Loucy (cell line): Measurements from ENCODE around the gene CHIA.

Source experiments
- H2AFZ ChIP-seq: fragments of 200-600 bp; sonication (generic); 2 replicates; pipeline ENCODE4 v1.6.0; 2016; ENCODE audit warnings: antibody characterized with exemption, mild to moderate bottlenecking, low read length, moderate library complexity
- H3F3A ChIP-seq: fragments of 200-600 bp; 2 replicates; pipeline ENCODE4 v1.6.0; 2016; ENCODE audit warnings: antibody characterized with exemption, low read depth, mild to moderate bottlenecking
- H3K27me3 ChIP-seq: fragments of 200-600 bp; sonication (generic); 2 replicates; pipeline ENCODE4 v1.6.1; 2014; ENCODE audit warnings: low read length, mild to moderate bottlenecking; ENCODE audit not compliant: insufficient read depth, poor library complexity, severe bottlenecking
- H3K36me3 ChIP-seq: fragments of 200-600 bp; sonication (generic); 2 replicates; pipeline ENCODE4 v1.6.1; 2016; ENCODE audit warnings: low read length; ENCODE audit not compliant: insufficient read depth
- H3K4me1 ChIP-seq: fragments of 200-600 bp; sonication (generic); 2 replicates; pipeline ENCODE4 v1.5.1; 2014; ENCODE audit warnings: low read length, mild to moderate bottlenecking; ENCODE audit not compliant: insufficient read depth, poor library complexity, severe bottlenecking
- H3K4me2 ChIP-seq: fragments of 200-600 bp; sonication (generic); 2 replicates; pipeline ENCODE4 v1.6.0; 2014; ENCODE audit warnings: antibody characterized with exemption, low read length, low read depth, mild to moderate bottlenecking; ENCODE audit not compliant: poor library complexity, severe bottlenecking
- H3K4me3 ChIP-seq: fragments of 200-600 bp; sonication (generic); 2 replicates; pipeline ENCODE4 v1.5.1; 2014; ENCODE audit warnings: low read length, mild to moderate bottlenecking, mixed read lengths; ENCODE audit not compliant: poor library complexity, severe bottlenecking
- H3K79me2 ChIP-seq: fragments of 200-600 bp; sonication (generic); 2 replicates; pipeline ENCODE4 v1.6.1; 2014; ENCODE audit warnings: low read length; ENCODE audit not compliant: insufficient read depth
- H3K9ac ChIP-seq: fragments of 200-600 bp; sonication (generic); 2 replicates; pipeline ENCODE4 v1.6.0; 2014; ENCODE audit warnings: mild to moderate bottlenecking, low read depth, low read length, moderate library complexity; ENCODE audit not compliant: poor library complexity, severe bottlenecking
- H3K9me2 ChIP-seq: fragments of 200-600 bp; sonication (generic); replicated peaks from 2 replicates; pipeline ENCODE4 v1.6.1; 2016; ENCODE audit warnings: low read depth, low read length, mixed read lengths
- H3K9me3 ChIP-seq: fragments of 200-600 bp; sonication (generic); 2 replicates; pipeline ENCODE4 v1.6.1; 2014; ENCODE audit warnings: mild to moderate bottlenecking, antibody characterized with exemption, low read length, low read depth; ENCODE audit not compliant: insufficient read depth
- H4K20me1 ChIP-seq: fragments of 200-600 bp; sonication (generic); 2 replicates; pipeline ENCODE4 v1.6.0; 2014; ENCODE audit warnings: antibody characterized with exemption, low read length, mild to moderate bottlenecking; ENCODE audit not compliant: insufficient read depth, poor library complexity, severe bottlenecking
- EZH2phosphoT487 ChIP-seq: fragments of 200-600 bp; IDR thresholded peaks from 2 replicates; pipeline ENCODE4 v1.6.1; 2018; ENCODE audit warnings: antibody characterized with exemption, mild to moderate bottlenecking, moderate library complexity, borderline replicate concordance
- TF ChIP-seq, protein P1 (sequence below): fragments of 200-600 bp; sonication (generic); conservative IDR thresholded peaks from 2 replicates; pipeline ENCODE4 v1.5.1; 2014; ENCODE audit warnings: mild to moderate bottlenecking, antibody characterized with exemption, low read length

CHIA gene

GRCh38 chr1:111318523-111318922 lies 27.9 kb downstream of the CHIA start:
- Histone ChIP-seq H3K4me3 (no peak overlapping the region), H3K9me2 (no peaks in the 10 kb centered on the region), H3K4me2 (no peak overlapping the region), H3K4me1 (peaks cover 9% of the 10 kb centered on the region), H3K27me3 (no peaks in the 10 kb centered on the region), H3F3A (no peaks in the 10 kb centered on the region), H3K36me3 (no peaks in the 10 kb centered on the region), H3K9me3 (no peaks in the 10 kb centered on the region), H4K20me1 (no peaks in the 10 kb centered on the region), H3K9ac (no peak overlapping the region), H2AFZ (no peak overlapping the region), H3K79me2 (no peaks in the 10 kb centered on the region)
- TF ChIP-seq EZH2phosphoT487, result no peak
- TF ChIP-seq, protein P1, sequence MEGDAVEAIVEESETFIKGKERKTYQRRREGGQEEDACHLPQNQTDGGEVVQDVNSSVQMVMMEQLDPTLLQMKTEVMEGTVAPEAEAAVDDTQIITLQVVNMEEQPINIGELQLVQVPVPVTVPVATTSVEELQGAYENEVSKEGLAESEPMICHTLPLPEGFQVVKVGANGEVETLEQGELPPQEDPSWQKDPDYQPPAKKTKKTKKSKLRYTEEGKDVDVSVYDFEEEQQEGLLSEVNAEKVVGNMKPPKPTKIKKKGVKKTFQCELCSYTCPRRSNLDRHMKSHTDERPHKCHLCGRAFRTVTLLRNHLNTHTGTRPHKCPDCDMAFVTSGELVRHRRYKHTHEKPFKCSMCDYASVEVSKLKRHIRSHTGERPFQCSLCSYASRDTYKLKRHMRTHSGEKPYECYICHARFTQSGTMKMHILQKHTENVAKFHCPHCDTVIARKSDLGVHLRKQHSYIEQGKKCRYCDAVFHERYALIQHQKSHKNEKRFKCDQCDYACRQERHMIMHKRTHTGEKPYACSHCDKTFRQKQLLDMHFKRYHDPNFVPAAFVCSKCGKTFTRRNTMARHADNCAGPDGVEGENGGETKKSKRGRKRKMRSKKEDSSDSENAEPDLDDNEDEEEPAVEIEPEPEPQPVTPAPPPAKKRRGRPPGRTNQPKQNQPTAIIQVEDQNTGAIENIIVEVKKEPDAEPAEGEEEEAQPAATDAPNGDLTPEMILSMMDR, result no peak

DNA sequence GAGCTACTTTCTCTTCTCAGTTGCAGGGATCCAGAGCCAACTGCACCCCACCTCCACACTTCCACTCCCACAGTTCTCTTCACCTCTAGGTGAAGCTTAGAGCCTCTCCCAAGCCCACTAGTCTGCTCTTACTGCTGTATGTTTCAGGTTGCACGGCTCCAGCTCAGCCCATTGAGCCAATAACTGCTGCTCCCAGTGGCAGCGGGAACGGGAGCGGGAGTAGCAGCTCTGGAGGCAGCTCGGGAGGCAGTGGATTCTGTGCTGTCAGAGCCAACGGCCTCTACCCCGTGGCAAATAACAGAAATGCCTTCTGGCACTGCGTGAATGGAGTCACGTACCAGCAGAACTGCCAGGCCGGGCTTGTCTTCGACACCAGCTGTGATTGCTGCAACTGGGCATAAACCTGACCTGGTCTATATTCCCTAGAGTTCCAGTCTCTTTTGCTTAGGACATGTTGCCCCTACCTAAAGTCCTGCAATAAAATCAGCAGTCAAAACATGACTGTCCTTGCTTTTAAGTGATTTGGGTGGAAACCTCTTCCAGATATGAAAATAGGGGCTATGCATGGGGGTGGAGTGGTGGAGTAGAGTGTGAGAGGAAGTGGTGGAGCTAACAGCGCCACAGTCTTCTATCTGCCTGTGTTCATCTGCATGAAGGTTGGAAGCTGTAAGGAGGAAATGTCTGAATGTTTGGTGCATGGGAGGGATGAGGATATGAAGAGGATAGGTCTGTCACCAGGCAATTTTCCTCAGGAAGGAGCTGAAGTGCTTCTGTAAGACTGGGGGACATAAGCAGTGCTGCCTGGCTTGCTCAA lies 29.6 kb downstream of the CHIA start:
- Histone ChIP-seq H3F3A (no peaks in the 10 kb centered on the region), H3K4me3 (no peak overlapping the region), H3K9me2 (no peaks in the 10 kb centered on the region), H3K9me3 (no peaks in the 10 kb centered on the region), H3K9ac (no peak overlapping the region), H3K27me3 (no peaks in the 10 kb centered on the region), H3K4me1 (peaks cover 9% of the 10 kb centered on the region), H3K4me2 (no peak overlapping the region), H3K36me3 (no peaks in the 10 kb centered on the region), H4K20me1 (no peaks in the 10 kb centered on the region), H2AFZ (no peak overlapping the region; the same call in 1 of the 2 replicates), H3K79me2 (no peaks in the 10 kb centered on the region)
- TF ChIP-seq, protein P1, result no peak
- no peak for TF ChIP-seq EZH2phosphoT487

DNA sequence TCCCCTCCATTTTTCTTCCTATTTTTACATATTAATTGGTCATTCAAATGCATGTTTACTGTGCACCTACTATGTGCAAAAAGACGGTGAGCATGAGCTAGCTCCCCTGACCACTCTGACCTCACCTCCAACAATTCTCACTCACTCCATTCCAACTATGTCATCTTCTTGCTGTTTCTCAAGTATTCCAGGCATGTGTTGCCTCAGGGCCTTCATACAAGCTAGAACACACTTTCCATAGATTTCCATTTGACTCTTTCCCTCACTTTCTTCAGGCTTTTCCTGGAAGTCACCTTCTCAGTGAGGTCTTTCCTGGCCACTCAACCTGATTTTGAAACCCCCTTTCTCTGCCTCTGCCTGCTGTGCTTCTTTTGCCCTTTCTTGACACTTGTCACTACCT lies 32.6 kb downstream of the CHIA start:
- H3K9me2 ChIP-seq, result no peaks in the 10 kb centered on the region
- no peaks in the 10 kb centered on the region for H3K36me3 ChIP-seq
- H2AFZ ChIP-seq, result no peak overlapping the region
- H3K4me2 ChIP-seq, result no peak overlapping the region
- H3K9me3 ChIP-seq, result no peaks in the 10 kb centered on the region; the same call in 1 of the 2 replicates
- no peaks in the 10 kb centered on the region for H4K20me1 ChIP-seq
- H3K4me1 ChIP-seq, result peaks cover 9% of the 10 kb centered on the region
- no peak overlapping the region for H3K4me3 ChIP-seq
- no peaks in the 10 kb centered on the region for H3K79me2 ChIP-seq
- no peaks in the 10 kb centered on the region for H3K27me3 ChIP-seq
- TF ChIP-seq, protein P1, result no peak
- no peak for TF ChIP-seq EZH2phosphoT487
- no peaks in the 10 kb centered on the region for H3F3A ChIP-seq
- H3K9ac ChIP-seq, result no peak overlapping the region
